ENCODE measurements around the gene ZDHHC18. TPM values are rescaled to one million over a fixed set of nuclear protein-coding genes. Genes with fewer than 3 reads are reported as not detected.
"Not testable (repeated sequence)": the region's sequence is repeated elsewhere in the genome, so short reads cannot be mapped to it uniquely, and the experiment has no call there.

ZDHHC18 gene
- polyA plus RNA-seq, 3 donors from 2014 or later, result 7.3 to 8.8 (median 7.8) TPM

GRCh38 chr1:26831059-26831458, 4.6 kb downstream of the ZDHHC18 start:
- Mint-ChIP-seq H3K27ac (peak overlapping the region; percentile 99 to 100 (median 100)), H3K4me1 (peaks cover 81 to 84% of the 10 kb centered on the region in 2 donors), H3K27me3 (ENCODE audit: low read depth in 3 of 3) (peaks cover 4 to 11% (median 5%) of the 10 kb centered on the region in 3 donors), H3K36me3 (peaks cover 0 to 23% (median 6%) of the 10 kb centered on the region in 3 donors), H3K4me3 (peak overlapping the region in 2 of 5 donors; percentile 7 to 19), H3K9me3 (no peaks in the 10 kb centered on the region)
- DNase-seq, result no peak

- Mint-ChIP-seq H3K4me1 (peaks cover 78 to 81% of the 10 kb centered on the region in 2 donors), H3K9me3 (no peaks in the 10 kb centered on the region), H3K4me3 (peak overlapping the region in 1 of 5 donors; percentile 19), H3K27me3 (ENCODE audit: low read depth in 3 of 3) (peaks cover 2 to 8% (median 5%) of the 10 kb centered on the region in 3 donors), H3K27ac (peak overlapping the region; percentile 99 to 100 (median 100)), H3K36me3 (peaks cover 0 to 26% (median 6%) of the 10 kb centered on the region in 3 donors)
- no peak for DNase-seq
Observed at GRCh38 chr1:26831546-26832248, 5.2 kb downstream of the ZDHHC18 start.

GRCh38 chr1:26832249-26832960, 5.9 kb downstream of the ZDHHC18 start:
- H3K4me3 Mint-ChIP-seq, result peak overlapping the region; percentile 25 to 86 (median 78)

GRCh38 chr1:26833432-26834405, 7.2 kb downstream of the ZDHHC18 start:
- Mint-ChIP-seq H3K27me3 (ENCODE audit: low read depth in 3 of 3) (peaks cover 2 to 6% (median 5%) of the 10 kb centered on the region in 3 donors), H3K27ac (peak overlapping the region; percentile 99 to 100 (median 100)), H3K9me3 (no peaks in the 10 kb centered on the region), H3K4me3 (peak overlapping the region; percentile 71 to 86 (median 78)), H3K4me1 (peaks cover 64 to 68% of the 10 kb centered on the region in 2 donors), H3K36me3 (peaks cover 0 to 31% (median 10%) of the 10 kb centered on the region in 3 donors)
- DNase-seq, result peak; percentile 91 to 92 (median 91)

More at GRCh38 chr1:26832249-26832960, 5.9 kb downstream of the ZDHHC18 start:
- H3K4me1 Mint-ChIP-seq, result peaks cover 73 to 77% of the 10 kb centered on the region in 2 donors
- peaks cover 0 to 26% (median 6%) of the 10 kb centered on the region in 3 donors for H3K36me3 Mint-ChIP-seq
- peaks cover 2 to 7% (median 5%) of the 10 kb centered on the region in 3 donors for H3K27me3 Mint-ChIP-seq (ENCODE audit: low read depth in 3 of 3)
- peak overlapping the region; percentile 99 to 100 (median 100) for H3K27ac Mint-ChIP-seq
- DNase-seq, result no peak
- no peaks in the 10 kb centered on the region for H3K9me3 Mint-ChIP-seq

GRCh38 chr1:26837665-26838064, 11.2 kb downstream of the ZDHHC18 start:
- H3K36me3 Mint-ChIP-seq, result peaks cover 0 to 22% (median 14%) of the 10 kb centered on the region in 3 donors

GRCh38 chr1:26838474-26839338, 12.2 kb downstream of the ZDHHC18 start:
- peaks cover 0 to 23% (median 14%) of the 10 kb centered on the region in 3 donors for H3K36me3 Mint-ChIP-seq
- peak in 1 of 3 donors; percentile 25 for DNase-seq
- H3K9me3 Mint-ChIP-seq, result no peaks in the 10 kb centered on the region
- peak overlapping the region; percentile 44 to 88 (median 74) for H3K27ac Mint-ChIP-seq
- no peak overlapping the region for H3K4me3 Mint-ChIP-seq
- peaks cover 0 to 2% (median 0%) of the 10 kb centered on the region in 3 donors for H3K27me3 Mint-ChIP-seq (ENCODE audit: low read depth in 3 of 3)
- peaks cover 23 to 27% of the 10 kb centered on the region in 2 donors for H3K4me1 Mint-ChIP-seq

More at GRCh38 chr1:26837665-26838064, 11.2 kb downstream of the ZDHHC18 start:
- not testable (repeated sequence) for H3K4me3 Mint-ChIP-seq; H3K27me3 Mint-ChIP-seq (ENCODE audit: low read depth in 3 of 3); DNase-seq; H3K9me3 Mint-ChIP-seq
- Mint-ChIP-seq H3K27ac (peak overlapping the region in 4 of 6 donors; percentile 12 to 71 (median 56)), H3K4me1 (peaks cover 34 to 37% of the 10 kb centered on the region in 2 donors)

- Mint-ChIP-seq H3K27me3 (ENCODE audit: low read depth in 3 of 3) (no peaks in the 10 kb centered on the region), H3K9me3 (no peaks in the 10 kb centered on the region), H3K4me3 (peak overlapping the region in 1 of 5 donors; percentile 2), H3K36me3 (peaks cover 2 to 25% (median 14%) of the 10 kb centered on the region in 3 donors), H3K4me1 (peaks cover 17 to 21% of the 10 kb centered on the region in 2 donors), H3K27ac (peak overlapping the region; percentile 32 to 88 (median 74))
- DNase-seq, result no peak
Observed at GRCh38 chr1:26839339-26839722, 12.8 kb downstream of the ZDHHC18 start.

GRCh38 chr1:26839779-26840178, 13.3 kb downstream of the ZDHHC18 start:
- H3K27ac Mint-ChIP-seq, result peak overlapping the region in 1 of 6 donors; percentile 85
- H3K9me3 Mint-ChIP-seq, result no peaks in the 10 kb centered on the region
- H3K4me1 Mint-ChIP-seq, result peaks cover 12 to 16% of the 10 kb centered on the region in 2 donors
- peaks cover 4 to 23% (median 13%) of the 10 kb centered on the region in 3 donors for H3K36me3 Mint-ChIP-seq
- no peak overlapping the region for H3K4me3 Mint-ChIP-seq
- no peak for DNase-seq
- no peaks in the 10 kb centered on the region for H3K27me3 Mint-ChIP-seq (ENCODE audit: low read depth in 3 of 3)

GRCh38 chr1:26844424-26845196, 18.1 kb downstream of the ZDHHC18 start:
- H3K36me3 Mint-ChIP-seq, result peaks cover 9 to 22% (median 13%) of the 10 kb centered on the region in 3 donors
- H3K4me3 Mint-ChIP-seq, result no peak overlapping the region
- peaks cover 0 to 6% (median 1%) of the 10 kb centered on the region in 3 donors for H3K27me3 Mint-ChIP-seq (ENCODE audit: low read depth in 3 of 3)
- no peaks in the 10 kb centered on the region for H3K4me1 Mint-ChIP-seq
- H3K9me3 Mint-ChIP-seq, result no peaks in the 10 kb centered on the region
- DNase-seq, result no peak
- H3K27ac Mint-ChIP-seq, result peak overlapping the region in 2 of 6 donors; percentile 41 to 53

- not testable (repeated sequence) for H3K9me3 Mint-ChIP-seq, H3K4me3 Mint-ChIP-seq
Observed at GRCh38 chr1:26847826-26848225, 21.3 kb downstream of the ZDHHC18 start.

GRCh38 chr1:26848499-26848898, 22.0 kb downstream of the ZDHHC18 start:
- Mint-ChIP-seq H3K4me1 (peaks cover 5 to 8% of the 10 kb centered on the region in 2 donors), H3K9me3 (no peaks in the 10 kb centered on the region), H3K36me3 (peaks cover 9 to 51% (median 22%) of the 10 kb centered on the region in 3 donors), H3K27me3 (ENCODE audit: low read depth in 3 of 3) (peaks cover 0 to 10% (median 1%) of the 10 kb centered on the region in 3 donors), H3K4me3 (no peak overlapping the region), H3K27ac (peak overlapping the region in 2 of 6 donors; percentile 17 to 43)
- DNase-seq, result no peak

More at GRCh38 chr1:26847826-26848225, 21.3 kb downstream of the ZDHHC18 start:
- peaks cover 9 to 46% (median 19%) of the 10 kb centered on the region in 3 donors for H3K36me3 Mint-ChIP-seq
- not testable (repeated sequence) for H3K4me1 Mint-ChIP-seq; DNase-seq; H3K27me3 Mint-ChIP-seq (ENCODE audit: low read depth in 3 of 3)
- peak overlapping the region in 1 of 6 donors; percentile 80 for H3K27ac Mint-ChIP-seq

Measured in immature natural killer cell (primary cell).